KMS-11 (cell line): ENCODE measurements around the gene NPY.
A peak's percentile ranks its signal among the peaks of the same experiment; 100 is the strongest.

ENCODE experiments used
- H2AFZ ChIP-seq: fragments of 200-600 bp; sonication (generic); 2 replicates; pipeline ENCODE4 v1.6.1; 2016; ENCODE audit warnings: antibody characterized with exemption, mixed run types, low read depth
- H3K27ac ChIP-seq: fragments of 200-600 bp; sonication (generic); 2 replicates; pipeline ENCODE4 v1.6.1; 2016; ENCODE audit warnings: mild to moderate bottlenecking, mixed run types
- H3K27me3 ChIP-seq: fragments of 200-600 bp; sonication (generic); 2 replicates; pipeline ENCODE4 v1.6.1; 2017; ENCODE audit warnings: mild to moderate bottlenecking, low read depth, mixed run types, moderate library complexity; ENCODE audit not compliant: insufficient read depth
- H3K36me3 ChIP-seq: fragments of 200-600 bp; sonication (generic); 2 replicates; pipeline ENCODE4 v1.6.1; 2017; ENCODE audit warnings: mild to moderate bottlenecking, mixed run types; ENCODE audit not compliant: insufficient read depth
- H3K4me1 ChIP-seq: fragments of 200-600 bp; sonication (generic); 2 replicates; pipeline ENCODE4 v1.6.1; 2016; ENCODE audit warnings: mild to moderate bottlenecking, low read depth, mixed run types; ENCODE audit not compliant: poor library complexity, severe bottlenecking
- H3K4me2 ChIP-seq: fragments of 200-600 bp; sonication (generic); 2 replicates; pipeline ENCODE4 v1.7.0; 2016; ENCODE audit warnings: mild to moderate bottlenecking, mixed run types
- H3K4me3 ChIP-seq: fragments of 200-600 bp; sonication (generic); IDR thresholded peaks from 2 replicates; pipeline ENCODE4 v1.6.1; 2017; ENCODE audit warnings: low read depth, low read length, mixed read lengths; ENCODE audit not compliant: insufficient read depth
- H3K79me2 ChIP-seq: fragments of 200-600 bp; sonication (generic); 2 replicates; pipeline ENCODE4 v1.6.1; 2016; ENCODE audit warnings: low read depth, mixed run types; ENCODE audit not compliant: insufficient read depth
- H3K9ac ChIP-seq: fragments of 200-600 bp; sonication (generic); 2 replicates; pipeline ENCODE4 v1.6.1; 2016; ENCODE audit warnings: mild to moderate bottlenecking, mixed run types
- H4K20me1 ChIP-seq: fragments of 200-600 bp; sonication (generic); 2 replicates; pipeline ENCODE4 v1.6.1; 2016; ENCODE audit warnings: mild to moderate bottlenecking, mixed run types; ENCODE audit not compliant: insufficient read depth
- CTCF ChIP-seq: fragments of 200-600 bp; sonication (generic); conservative IDR thresholded peaks from 2 replicates; pipeline ENCODE4 v1.6.1; 2017; ENCODE audit warnings: low read depth, mild to moderate bottlenecking, antibody characterized with exemption, low read length, moderate library complexity, mixed read lengths

NPY gene

GRCh38 chr7:24290004-24290641 lies 6.1 kb downstream of the NPY start:
- Histone ChIP-seq H3K4me1 (peaks cover 4% of the 10 kb centered on the region), H2AFZ (peak overlapping the region; percentile 41; the same call in 1 of the 2 replicates), H3K79me2 (no peaks in the 10 kb centered on the region), H3K27me3 (no peaks in the 10 kb centered on the region), H3K36me3 (no peaks in the 10 kb centered on the region), H3K4me2 (no peak overlapping the region), H4K20me1 (no peaks in the 10 kb centered on the region), H3K9ac (no peak overlapping the region), H3K4me3 (no peak overlapping the region), H3K27ac (no peak overlapping the region)
- peak; percentile 83 for TF ChIP-seq CTCF

GRCh38 chr7:24291271-24291670 lies 7.3 kb downstream of the NPY start:
- Histone ChIP-seq H2AFZ (no peak overlapping the region), H3K4me2 (no peak overlapping the region)

GRCh38 chr7:24297362-24297761 lies 13.4 kb downstream of the NPY start:
- Histone ChIP-seq H3K4me3 (no peak overlapping the region), H3K79me2 (no peaks in the 10 kb centered on the region), H3K9ac (no peak overlapping the region), H3K4me1 (no peaks in the 10 kb centered on the region), H3K27ac (no peak overlapping the region), H3K27me3 (no peaks in the 10 kb centered on the region), H3K4me2 (no peak overlapping the region), H2AFZ (no peak overlapping the region), H4K20me1 (no peaks in the 10 kb centered on the region), H3K36me3 (no peaks in the 10 kb centered on the region)
- no peak for TF ChIP-seq CTCF

More at GRCh38 chr7:24291271-24291670, 7.3 kb downstream of the NPY start:
- Histone ChIP-seq H3K9ac (no peak overlapping the region), H3K4me3 (no peak overlapping the region), H3K27me3 (no peaks in the 10 kb centered on the region), H3K36me3 (no peaks in the 10 kb centered on the region), H4K20me1 (no peaks in the 10 kb centered on the region), H3K27ac (no peak overlapping the region), H3K4me1 (peaks cover 4% of the 10 kb centered on the region), H3K79me2 (no peaks in the 10 kb centered on the region)
- no peak for TF ChIP-seq CTCF

- H3K27ac ChIP-seq, result no peak overlapping the region
- H3K79me2 ChIP-seq, result no peaks in the 10 kb centered on the region
- no peaks in the 10 kb centered on the region for H4K20me1 ChIP-seq
- no peak overlapping the region for H3K9ac ChIP-seq
- H2AFZ ChIP-seq, result no peak overlapping the region
- H3K4me3 ChIP-seq, result no peak overlapping the region
- H3K27me3 ChIP-seq, result no peaks in the 10 kb centered on the region
- TF ChIP-seq CTCF, result no peak
- H3K36me3 ChIP-seq, result no peaks in the 10 kb centered on the region
- no peaks in the 10 kb centered on the region for H3K4me1 ChIP-seq
- no peak overlapping the region for H3K4me2 ChIP-seq
Measured at GRCh38 chr7:24298696-24299095, 14.7 kb downstream of the NPY start.
